ENCODE data around the gene ABCA9. TPM values are rescaled to one million over a fixed set of nuclear protein-coding genes. Genes with fewer than 3 reads are reported as not detected.

Gene ABCA9
- total and polyA plus RNA-seq, 2 of the 13 experiments (the other 11 are each of a cell fraction or from before 2014, with no cell fraction given) = 0.04 TPM; not detected in 1

DNA sequence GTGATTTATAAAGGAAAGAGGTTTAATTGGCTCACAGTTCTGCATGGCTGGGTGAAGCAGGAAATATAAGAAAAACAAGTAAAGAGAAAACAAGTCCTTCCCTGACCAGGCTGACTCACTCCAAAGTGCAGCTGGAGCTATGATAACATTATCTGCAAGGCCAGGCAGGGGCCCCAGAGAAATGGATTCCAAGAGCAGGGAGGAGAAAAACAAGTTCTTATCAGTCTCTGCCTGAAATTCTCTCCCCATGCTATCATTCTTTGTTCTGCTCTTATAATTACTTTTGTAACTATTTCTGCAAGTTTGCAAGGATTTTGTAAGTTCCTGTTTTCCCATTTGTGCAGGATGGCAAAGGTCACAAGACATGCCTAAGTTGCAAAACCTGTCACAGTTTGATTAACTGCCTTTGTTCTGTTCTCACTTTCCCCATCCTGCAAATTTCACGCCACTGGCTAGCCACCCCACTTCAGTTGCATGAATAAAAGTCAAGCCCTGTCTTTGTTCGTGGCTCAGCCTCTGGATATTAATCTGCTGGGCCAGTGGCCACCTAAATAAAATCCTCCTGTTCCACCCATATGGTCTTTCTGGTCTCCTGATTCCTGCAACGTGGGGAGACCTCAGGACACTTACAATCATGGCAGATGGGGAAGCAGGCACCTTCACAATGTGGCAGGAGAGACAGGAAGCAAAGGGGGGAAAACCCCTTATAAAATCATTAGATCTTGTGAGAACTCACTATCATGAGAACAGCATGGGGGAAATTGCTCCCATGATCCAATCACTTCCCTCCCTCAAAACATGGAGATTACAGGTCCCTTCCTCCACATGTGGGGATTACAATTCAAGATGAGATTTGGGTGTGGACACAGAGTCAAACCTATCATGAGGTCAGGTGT is 13.1 kb downstream of the ABCA9 start (continued):
- TF ChIP-seq RXRA (CRISPR knock-in tag; IDR thresholded peaks at IDR 0.05) = peak; percentile 81; the same call in 1 of the 2 replicates
- TF ChIP-seq SAP130 (CRISPR knock-in tag; IDR thresholded peaks at IDR 0.05; ENCODE audit: low read depth) = peak; percentile 74
- peak; percentile 86; the same call in 1 of the 2 replicates for TF ChIP-seq SNAPC2 (CRISPR knock-in tag; IDR thresholded peaks at IDR 0.05)
- no peak for TF ChIP-seq SYNCRIP (IDR thresholded peaks at IDR 0.05; ENCODE audit: insufficient read depth, low read depth, low read length)
- TF ChIP-seq SAFB2 (CRISPR knock-in tag; IDR thresholded peaks at IDR 0.05; ENCODE audit: borderline replicate concordance, low read depth) = no peak; the same call in 1 of the 2 replicates
- no peak for TF ChIP-seq RFX3 (CRISPR knock-in tag; IDR thresholded peaks at IDR 0.05)
- TF ChIP-seq, protein P1, sequence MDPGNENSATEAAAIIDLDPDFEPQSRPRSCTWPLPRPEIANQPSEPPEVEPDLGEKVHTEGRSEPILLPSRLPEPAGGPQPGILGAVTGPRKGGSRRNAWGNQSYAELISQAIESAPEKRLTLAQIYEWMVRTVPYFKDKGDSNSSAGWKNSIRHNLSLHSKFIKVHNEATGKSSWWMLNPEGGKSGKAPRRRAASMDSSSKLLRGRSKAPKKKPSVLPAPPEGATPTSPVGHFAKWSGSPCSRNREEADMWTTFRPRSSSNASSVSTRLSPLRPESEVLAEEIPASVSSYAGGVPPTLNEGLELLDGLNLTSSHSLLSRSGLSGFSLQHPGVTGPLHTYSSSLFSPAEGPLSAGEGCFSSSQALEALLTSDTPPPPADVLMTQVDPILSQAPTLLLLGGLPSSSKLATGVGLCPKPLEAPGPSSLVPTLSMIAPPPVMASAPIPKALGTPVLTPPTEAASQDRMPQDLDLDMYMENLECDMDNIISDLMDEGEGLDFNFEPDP (CRISPR knock-in tag; conservative IDR thresholded peaks at IDR 0.05) = 0 out of 2 replicates have a peak, but pooled peaks have one; percentile 58
- TF ChIP-seq, protein P2, sequence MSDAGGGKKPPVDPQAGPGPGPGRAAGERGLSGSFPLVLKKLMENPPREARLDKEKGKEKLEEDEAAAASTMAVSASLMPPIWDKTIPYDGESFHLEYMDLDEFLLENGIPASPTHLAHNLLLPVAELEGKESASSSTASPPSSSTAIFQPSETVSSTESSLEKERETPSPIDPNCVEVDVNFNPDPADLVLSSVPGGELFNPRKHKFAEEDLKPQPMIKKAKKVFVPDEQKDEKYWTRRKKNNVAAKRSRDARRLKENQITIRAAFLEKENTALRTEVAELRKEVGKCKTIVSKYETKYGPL (CRISPR knock-in tag; IDR thresholded peaks at IDR 0.05) = no peak
- TF ChIP-seq, protein P3, sequence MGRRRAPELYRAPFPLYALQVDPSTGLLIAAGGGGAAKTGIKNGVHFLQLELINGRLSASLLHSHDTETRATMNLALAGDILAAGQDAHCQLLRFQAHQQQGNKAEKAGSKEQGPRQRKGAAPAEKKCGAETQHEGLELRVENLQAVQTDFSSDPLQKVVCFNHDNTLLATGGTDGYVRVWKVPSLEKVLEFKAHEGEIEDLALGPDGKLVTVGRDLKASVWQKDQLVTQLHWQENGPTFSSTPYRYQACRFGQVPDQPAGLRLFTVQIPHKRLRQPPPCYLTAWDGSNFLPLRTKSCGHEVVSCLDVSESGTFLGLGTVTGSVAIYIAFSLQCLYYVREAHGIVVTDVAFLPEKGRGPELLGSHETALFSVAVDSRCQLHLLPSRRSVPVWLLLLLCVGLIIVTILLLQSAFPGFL (CRISPR knock-in tag; IDR thresholded peaks at IDR 0.05) = no peak
- peak; percentile 99 for TF ChIP-seq MED1 (CRISPR knock-in tag; IDR thresholded peaks at IDR 0.05)
- peak; percentile 95 for TF ChIP-seq RXRB (CRISPR knock-in tag; IDR thresholded peaks at IDR 0.05; ENCODE audit: borderline replicate concordance)
- TF ChIP-seq ZNF674 (CRISPR knock-in tag; IDR thresholded peaks at IDR 0.05; ENCODE audit: low read depth) = no peak
- peak; percentile 83 for TF ChIP-seq SIX1 (CRISPR knock-in tag; IDR thresholded peaks at IDR 0.05; ENCODE audit: borderline replicate concordance)
- no peak for TF ChIP-seq ATF7 (IDR thresholded peaks at IDR 0.05)
- TF ChIP-seq ATF7 (CRISPR knock-in tag; IDR thresholded peaks at IDR 0.05) = peak; percentile 86; the same call in 1 of the 2 replicates
- TF ChIP-seq GTF2F1 (IDR thresholded peaks at IDR 0.05; ENCODE audit: low read length) = no peak
- TF ChIP-seq, protein P4, sequence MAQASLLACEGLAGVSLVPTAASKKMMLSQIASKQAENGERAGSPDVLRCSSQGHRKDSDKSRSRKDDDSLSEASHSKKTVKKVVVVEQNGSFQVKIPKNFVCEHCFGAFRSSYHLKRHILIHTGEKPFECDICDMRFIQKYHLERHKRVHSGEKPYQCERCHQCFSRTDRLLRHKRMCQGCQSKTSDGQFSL (CRISPR knock-in tag; IDR thresholded peaks at IDR 0.05) = 0 out of 2 replicates have a peak, but pooled peaks have one; percentile 23
- TF ChIP-seq HNF4G (IDR thresholded peaks at IDR 0.05; ENCODE audit: borderline replicate concordance, low read depth, low read length) = peak; percentile 95
- peak; percentile 92 for TF ChIP-seq HNF4G (CRISPR knock-in tag; IDR thresholded peaks at IDR 0.05; ENCODE audit: borderline replicate concordance, low read depth)
- no peak for TF ChIP-seq HES4 (CRISPR knock-in tag; IDR thresholded peaks at IDR 0.05; ENCODE audit: borderline replicate concordance)
- TF ChIP-seq, protein P5, sequence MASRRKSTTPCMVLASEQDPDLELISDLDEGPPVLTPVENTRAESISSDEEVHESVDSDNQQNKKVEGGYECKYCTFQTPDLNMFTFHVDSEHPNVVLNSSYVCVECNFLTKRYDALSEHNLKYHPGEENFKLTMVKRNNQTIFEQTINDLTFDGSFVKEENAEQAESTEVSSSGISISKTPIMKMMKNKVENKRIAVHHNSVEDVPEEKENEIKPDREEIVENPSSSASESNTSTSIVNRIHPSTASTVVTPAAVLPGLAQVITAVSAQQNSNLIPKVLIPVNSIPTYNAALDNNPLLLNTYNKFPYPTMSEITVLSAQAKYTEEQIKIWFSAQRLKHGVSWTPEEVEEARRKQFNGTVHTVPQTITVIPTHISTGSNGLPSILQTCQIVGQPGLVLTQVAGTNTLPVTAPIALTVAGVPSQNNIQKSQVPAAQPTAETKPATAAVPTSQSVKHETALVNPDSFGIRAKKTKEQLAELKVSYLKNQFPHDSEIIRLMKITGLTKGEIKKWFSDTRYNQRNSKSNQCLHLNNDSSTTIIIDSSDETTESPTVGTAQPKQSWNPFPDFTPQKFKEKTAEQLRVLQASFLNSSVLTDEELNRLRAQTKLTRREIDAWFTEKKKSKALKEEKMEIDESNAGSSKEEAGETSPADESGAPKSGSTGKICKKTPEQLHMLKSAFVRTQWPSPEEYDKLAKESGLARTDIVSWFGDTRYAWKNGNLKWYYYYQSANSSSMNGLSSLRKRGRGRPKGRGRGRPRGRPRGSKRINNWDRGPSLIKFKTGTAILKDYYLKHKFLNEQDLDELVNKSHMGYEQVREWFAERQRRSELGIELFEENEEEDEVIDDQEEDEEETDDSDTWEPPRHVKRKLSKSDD (CRISPR knock-in tag; IDR thresholded peaks at IDR 0.05; ENCODE audit: low read depth) = no peak; the same call in 1 of the 2 replicates
- 0 out of 2 replicates have a peak, but pooled peaks have one; percentile 31 for TF ChIP-seq ZNF629 (CRISPR knock-in tag; conservative IDR thresholded peaks at IDR 0.05)
